BE2C (cell line): ENCODE results near the gene RPRD1A. TPM values are rescaled to one million over a fixed set of nuclear protein-coding genes. Genes with fewer than 3 reads are reported as not detected.
A peak's percentile ranks its signal among the peaks of the same experiment; 100 is the strongest.
"Not testable (repeated sequence)": the region's sequence is repeated elsewhere in the genome, so short reads cannot be mapped to it uniquely, and the experiment has no call there.

ENCODE experiments used
- DNase-seq: peaks from one replicate; pipeline ENCODE4 v3.0.0-alpha.2; 2020
- H3K27me3 ChIP-seq: fragments of 250-450 bp; sonication (Bioruptor Pico); 2 replicates; pipeline ENCODE4 v1.5.1; 2020; ENCODE audit warnings: mild to moderate bottlenecking
- H3K36me3 ChIP-seq: fragments of 250-450 bp; sonication (Bioruptor Pico); 2 replicates; pipeline ENCODE4 v1.5.1; 2020; ENCODE audit warnings: mild to moderate bottlenecking
- H3K4me1 ChIP-seq: fragments of 250-450 bp; sonication (Bioruptor Pico); 2 replicates; pipeline ENCODE4 v1.5.1; 2020
- H3K4me3 ChIP-seq: 2 replicates; pipeline ENCODE4 v1.5.1; 2011; ENCODE audit warnings: low read depth, low read length
- H3K9me3 ChIP-seq: fragments of 250-450 bp; sonication (Bioruptor Pico); 2 replicates; pipeline ENCODE4 v1.5.1; 2020
- polyA plus RNA-seq: library from polyadenylated mRNA; unstranded; fragments of >200 nt; gene quantifications from one replicate; pipeline ENCODE4 v1.2.1, GENCODE V29; 2012; ENCODE audit warnings: low read depth, missing spikeins; ENCODE audit not compliant: insufficient read length, insufficient read depth
- TF ChIP-seq, protein P1 (sequence below): IDR thresholded peaks from 2 replicates; pipeline ENCODE4 v1.5.1; 2012; ENCODE audit warnings: mild to moderate bottlenecking, low read depth, low read length

RPRD1A gene, protein sequence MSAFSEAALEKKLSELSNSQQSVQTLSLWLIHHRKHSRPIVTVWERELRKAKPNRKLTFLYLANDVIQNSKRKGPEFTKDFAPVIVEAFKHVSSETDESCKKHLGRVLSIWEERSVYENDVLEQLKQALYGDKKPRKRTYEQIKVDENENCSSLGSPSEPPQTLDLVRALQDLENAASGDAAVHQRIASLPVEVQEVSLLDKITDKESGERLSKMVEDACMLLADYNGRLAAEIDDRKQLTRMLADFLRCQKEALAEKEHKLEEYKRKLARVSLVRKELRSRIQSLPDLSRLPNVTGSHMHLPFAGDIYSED
- 65.0 TPM for polyA plus RNA-seq

DNA sequence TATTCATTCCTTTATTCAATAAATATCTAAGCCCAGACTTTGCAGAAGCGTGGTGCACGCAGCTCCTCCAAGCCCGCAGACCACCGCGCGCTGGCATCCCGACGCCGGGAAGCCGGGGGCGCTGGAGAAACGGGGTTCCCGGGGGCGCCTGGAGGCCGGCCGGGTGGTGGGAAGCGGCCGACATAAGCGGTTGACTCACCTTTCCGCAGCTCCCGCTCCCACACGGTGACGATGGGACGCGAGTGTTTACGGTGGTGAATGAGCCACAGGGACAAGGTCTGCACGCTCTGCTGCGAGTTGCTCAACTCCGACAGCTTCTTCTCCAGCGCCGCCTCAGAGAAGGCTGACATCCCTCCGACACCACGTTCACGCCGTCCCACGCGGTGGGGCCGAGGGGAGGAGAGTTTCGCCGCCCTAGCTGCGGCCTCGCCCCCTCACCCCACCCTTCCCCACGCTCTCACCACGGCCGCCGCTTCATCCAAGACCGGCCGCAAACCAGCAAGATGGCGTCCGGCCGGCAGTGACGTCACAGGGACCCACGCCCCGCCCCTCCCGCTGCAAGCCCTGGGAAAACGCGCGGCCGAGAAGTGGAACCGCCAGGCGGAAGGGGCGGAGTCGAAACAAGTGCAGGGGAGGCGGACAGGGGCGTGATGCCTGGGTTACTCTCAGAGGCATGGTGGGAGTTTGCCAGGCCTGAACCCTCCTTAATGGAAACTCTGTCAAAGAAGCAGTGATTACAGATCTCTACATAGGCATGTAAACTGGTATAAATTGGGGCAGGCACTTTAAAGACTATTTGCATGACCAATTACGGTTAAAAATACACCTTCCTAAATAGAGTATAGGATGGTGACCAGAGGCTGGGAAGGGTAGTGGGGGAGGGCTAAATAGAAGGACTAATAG lies at the start of gene RPRD1A:
Gene RPRD1A (minus strand): TSS at position 505 of the 903 bp plus-strand sequence. CDS start 155 bp downstream, at position 350.
- Histone ChIP-seq H3K36me3 (no peaks in the 10 kb centered on the region), H3K4me1 (no peaks in the 10 kb centered on the region), H3K27me3 (no peaks in the 10 kb centered on the region), H3K9me3 (no peaks in the 10 kb centered on the region), H3K4me3 (peak within 1 kb of the TSS; percentile 73)
- peak; percentile 92 for DNase-seq
- TF ChIP-seq, protein P1, sequence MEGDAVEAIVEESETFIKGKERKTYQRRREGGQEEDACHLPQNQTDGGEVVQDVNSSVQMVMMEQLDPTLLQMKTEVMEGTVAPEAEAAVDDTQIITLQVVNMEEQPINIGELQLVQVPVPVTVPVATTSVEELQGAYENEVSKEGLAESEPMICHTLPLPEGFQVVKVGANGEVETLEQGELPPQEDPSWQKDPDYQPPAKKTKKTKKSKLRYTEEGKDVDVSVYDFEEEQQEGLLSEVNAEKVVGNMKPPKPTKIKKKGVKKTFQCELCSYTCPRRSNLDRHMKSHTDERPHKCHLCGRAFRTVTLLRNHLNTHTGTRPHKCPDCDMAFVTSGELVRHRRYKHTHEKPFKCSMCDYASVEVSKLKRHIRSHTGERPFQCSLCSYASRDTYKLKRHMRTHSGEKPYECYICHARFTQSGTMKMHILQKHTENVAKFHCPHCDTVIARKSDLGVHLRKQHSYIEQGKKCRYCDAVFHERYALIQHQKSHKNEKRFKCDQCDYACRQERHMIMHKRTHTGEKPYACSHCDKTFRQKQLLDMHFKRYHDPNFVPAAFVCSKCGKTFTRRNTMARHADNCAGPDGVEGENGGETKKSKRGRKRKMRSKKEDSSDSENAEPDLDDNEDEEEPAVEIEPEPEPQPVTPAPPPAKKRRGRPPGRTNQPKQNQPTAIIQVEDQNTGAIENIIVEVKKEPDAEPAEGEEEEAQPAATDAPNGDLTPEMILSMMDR = no peak

DNA sequence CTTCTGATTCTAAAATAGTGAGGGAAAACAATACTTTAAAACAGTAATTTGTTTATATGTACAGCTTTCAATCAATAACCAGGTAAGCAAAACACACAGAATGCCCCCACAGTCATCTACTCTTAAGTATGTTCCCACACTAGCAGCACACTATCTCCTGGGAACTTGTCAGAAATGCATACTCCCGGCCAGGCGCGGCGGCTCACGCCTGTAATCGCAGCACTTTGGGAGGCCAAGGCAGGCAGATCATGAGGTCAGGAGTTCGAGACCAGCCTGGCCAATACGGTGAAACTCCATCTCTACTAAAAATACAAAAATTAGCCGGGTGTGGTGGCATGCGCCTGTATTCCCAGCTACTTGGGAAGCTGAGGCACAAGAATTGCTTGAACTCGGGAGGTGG lies 49.4 kb upstream of the RPRD1A start:
- not testable (repeated sequence) for H3K4me1 ChIP-seq, H3K4me3 ChIP-seq, H3K9me3 ChIP-seq, DNase-seq, H3K27me3 ChIP-seq
- H3K36me3 ChIP-seq = peaks cover 15% of the 10 kb centered on the region

DNA sequence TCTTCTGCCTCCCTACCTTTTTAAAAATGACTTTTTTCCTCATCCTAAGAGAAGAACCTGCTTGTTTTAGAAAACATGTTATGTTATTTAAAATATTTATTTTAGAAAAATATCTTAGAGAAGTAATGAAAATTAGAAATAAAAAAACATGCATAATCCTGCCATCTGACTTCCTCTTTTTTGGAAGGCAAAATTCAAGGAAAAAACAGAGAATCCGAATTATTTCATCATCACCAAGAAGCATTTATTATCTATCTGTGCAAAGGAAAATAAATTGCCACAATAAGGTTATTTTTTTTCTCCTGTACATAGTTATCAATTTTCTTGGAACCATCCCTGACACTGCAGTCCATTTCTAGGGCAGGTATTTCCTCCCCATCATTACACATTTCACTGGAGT lies 47.4 kb upstream of the RPRD1A start:
- H3K9me3 ChIP-seq = no peaks in the 10 kb centered on the region
- TF ChIP-seq, protein P1 = no peak
- no peaks in the 10 kb centered on the region for H3K4me1 ChIP-seq
- no peak for DNase-seq
- no peak overlapping the region for H3K4me3 ChIP-seq
- H3K36me3 ChIP-seq = peaks cover 10% of the 10 kb centered on the region
- H3K27me3 ChIP-seq = no peaks in the 10 kb centered on the region

DNA sequence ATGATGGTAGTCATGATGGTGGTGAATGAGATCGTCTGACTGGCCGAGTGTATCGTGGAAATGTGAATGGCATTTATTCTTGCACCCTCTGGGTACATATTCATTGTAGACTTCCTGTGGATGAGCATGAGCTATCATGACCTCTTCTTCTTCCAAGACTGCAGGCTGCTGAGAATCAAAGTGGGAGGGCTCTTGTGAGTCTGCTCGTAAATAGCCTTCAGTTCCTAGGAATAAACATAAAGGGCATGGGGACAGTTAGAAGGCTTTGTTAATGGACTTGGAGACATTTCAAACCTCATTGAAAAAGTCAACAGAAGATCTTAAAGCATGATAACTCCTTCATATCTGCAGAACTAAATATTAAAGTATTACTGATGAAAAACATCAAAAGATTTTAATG lies 46.9 kb upstream of the RPRD1A start:
- no peak overlapping the region for H3K4me3 ChIP-seq
- no peak for DNase-seq
- no peaks in the 10 kb centered on the region for H3K27me3 ChIP-seq
- peaks cover 10% of the 10 kb centered on the region for H3K36me3 ChIP-seq
- H3K4me1 ChIP-seq = no peaks in the 10 kb centered on the region
- TF ChIP-seq, protein P1 = no peak
- no peaks in the 10 kb centered on the region for H3K9me3 ChIP-seq

DNA sequence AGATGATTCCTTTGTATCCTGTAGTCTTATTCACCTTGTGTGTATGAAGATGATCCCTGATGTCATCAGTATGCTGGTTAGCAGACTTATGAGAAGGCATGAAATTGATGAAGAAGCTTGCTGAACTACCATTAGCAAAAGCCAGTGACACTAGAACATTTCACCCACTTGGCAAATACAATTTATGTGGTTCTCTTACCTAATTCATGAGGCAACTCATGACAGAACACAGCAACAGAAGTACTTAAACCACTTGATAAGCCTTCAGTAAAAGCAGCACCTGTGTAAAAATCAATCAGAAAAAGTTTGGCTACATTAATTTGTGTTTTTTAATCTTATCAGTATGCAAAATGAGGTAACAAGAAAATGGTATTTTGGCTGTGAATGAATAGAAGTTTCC lies 44.9 kb upstream of the RPRD1A start:
- H3K36me3 ChIP-seq = peaks cover 10% of the 10 kb centered on the region

DNA sequence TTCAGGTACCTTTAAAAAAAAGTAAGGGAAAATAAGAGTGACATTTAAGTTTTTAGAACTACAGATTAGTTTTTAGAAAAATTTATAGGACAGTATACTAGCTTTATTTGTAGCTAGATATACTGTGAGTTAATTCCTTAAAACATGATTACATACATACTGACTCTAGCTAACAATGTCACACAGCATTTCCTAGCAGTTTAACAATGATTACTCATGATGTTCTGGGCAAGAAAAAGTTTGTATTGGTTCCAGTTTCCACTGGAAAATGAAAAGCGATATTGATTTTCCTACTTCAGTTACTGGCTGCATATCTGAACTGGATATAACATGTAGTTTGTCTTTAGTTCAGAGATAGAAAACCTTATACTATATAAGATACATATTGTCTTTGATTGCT lies 42.4 kb upstream of the RPRD1A start:
- no peak for DNase-seq
- Histone ChIP-seq H3K4me1 (no peaks in the 10 kb centered on the region), H3K4me3 (no peak overlapping the region), H3K9me3 (no peaks in the 10 kb centered on the region), H3K36me3 (peaks cover 10% of the 10 kb centered on the region), H3K27me3 (no peaks in the 10 kb centered on the region)
- TF ChIP-seq, protein P1 = no peak

More for the DNA sequence above, 44.9 kb upstream of the RPRD1A start:
- TF ChIP-seq, protein P1 = no peak
- H3K4me1 ChIP-seq = no peaks in the 10 kb centered on the region
- H3K9me3 ChIP-seq = no peaks in the 10 kb centered on the region
- DNase-seq = no peak
- no peaks in the 10 kb centered on the region for H3K27me3 ChIP-seq
- H3K4me3 ChIP-seq = no peak overlapping the region
